ENCODE data around the gene DENND2A.
A peak's percentile ranks its signal among the peaks of the same experiment; 100 is the strongest.
"Not testable (repeated sequence)": the region's sequence is repeated elsewhere in the genome, so short reads cannot be mapped to it uniquely, and the experiment has no call there.

DENND2A gene

DNA sequence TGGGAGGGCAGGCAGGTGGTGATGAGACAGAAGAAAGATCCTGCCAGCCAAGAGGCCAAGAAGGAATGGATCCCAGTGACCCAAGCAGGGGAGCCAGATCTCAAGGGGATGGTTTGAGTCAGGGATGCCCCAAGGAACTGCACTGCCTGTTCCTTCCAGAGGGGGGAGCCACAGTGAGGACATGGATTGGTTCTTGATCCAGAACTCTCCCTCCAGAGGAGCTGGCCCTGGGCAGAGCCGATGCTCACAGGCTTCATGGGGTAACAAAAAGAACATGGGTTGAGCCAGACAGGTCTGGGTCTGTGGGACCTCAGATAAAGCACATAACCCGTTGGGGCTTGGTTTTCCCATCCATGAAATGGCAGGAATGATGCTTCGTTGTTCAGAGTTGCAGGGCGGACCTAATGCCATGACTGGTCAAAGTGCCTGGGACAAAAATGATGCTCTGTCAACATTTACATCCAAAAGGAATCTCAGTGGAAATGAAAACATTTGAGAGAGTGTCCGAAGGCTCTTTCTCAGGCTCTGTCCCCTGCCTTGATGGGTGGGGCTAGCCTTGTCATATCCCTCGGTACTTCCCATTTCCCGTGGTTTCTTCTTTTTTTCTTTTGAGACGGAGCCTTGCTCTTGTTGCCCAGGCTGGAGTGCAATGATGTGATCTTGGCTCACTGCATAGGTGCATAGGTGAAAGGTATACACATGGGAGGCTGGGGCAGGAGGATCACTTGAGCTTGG, 4.7 kb upstream of the DENND2A start:
- no peak for DNase-seq

GRCh38 chr7:140644761-140645160, 4.1 kb upstream of the DENND2A start:
- not testable (repeated sequence) for DNase-seq

GRCh38 chr7:140643416-140643815, 2.8 kb upstream of the DENND2A start:
- no peak for DNase-seq

DNA sequence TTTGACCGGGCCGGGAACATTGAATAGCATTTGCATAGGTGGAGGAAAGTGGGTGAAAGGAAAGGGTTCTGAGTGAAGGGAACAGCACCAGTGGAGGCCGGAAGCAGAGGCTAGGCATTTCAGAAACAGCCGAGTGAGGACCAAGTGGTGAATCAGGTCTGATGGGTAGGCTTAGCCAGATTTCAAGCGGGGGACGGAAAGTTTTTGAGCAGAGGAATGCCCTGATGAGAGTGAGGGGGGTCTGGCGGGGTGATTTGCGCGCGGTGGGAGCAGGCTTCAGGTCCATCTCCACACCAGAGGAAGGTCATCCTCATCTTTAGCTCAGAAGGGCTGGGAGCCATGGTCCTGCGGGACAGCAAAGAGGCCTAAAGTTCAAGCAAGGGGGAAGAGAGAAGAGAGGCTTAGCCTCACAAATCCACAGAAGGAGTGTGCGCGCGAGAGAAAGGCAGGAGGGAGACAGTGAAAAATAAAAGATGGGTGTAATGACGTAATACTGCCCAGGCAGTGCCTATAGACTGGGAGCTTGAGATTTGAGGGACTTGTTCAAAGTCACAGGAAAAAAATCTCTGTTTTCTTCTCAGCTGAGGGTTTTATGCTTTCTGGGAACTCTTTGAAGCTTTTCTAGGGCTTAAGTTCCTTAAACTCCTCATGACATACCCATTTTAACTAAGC, 1.0 kb upstream of the DENND2A start:
- DNase-seq, result no peak

- DNase-seq, result peak; percentile 23
These were observed 464 bp downstream of the DENND2A start for GRCh38 chr7:140640060-140640637.

DNA sequence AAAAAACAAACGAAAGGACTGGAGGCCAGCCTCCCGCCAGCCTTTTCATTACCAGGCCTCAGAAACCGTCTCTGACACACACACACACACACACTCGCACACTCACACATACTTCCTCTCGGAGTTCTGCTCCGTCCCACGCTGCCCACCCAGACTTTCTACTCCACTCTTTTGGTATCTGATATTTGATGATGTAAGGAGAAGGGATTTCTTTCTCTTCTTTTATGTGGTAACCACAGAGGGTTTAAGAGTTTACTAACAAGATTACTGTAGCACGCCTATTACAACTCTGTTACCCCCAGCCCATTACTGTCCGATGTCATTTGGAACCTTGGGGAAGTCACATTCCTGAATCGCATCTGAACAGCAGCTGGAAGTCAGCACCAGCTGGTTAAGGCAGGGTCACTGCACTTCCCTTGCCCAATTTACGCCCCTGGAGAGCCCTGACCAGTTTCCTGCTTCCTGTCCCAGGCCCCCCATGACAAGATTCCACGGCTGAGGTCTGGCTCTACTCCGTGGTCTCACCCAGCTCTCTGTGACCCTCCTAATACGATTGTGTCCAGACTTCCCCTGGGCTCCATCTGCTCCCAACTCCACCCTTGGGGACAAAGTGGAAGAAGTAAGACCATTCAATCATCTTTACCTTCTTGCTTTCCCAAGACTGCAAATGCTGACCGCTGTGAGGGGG, 1.1 kb downstream of the DENND2A start:
- DNase-seq, result no peak

GRCh38 chr7:140638173-140638791, 2.3 kb downstream of the DENND2A start:
- DNase-seq, result no peak

GRCh38 chr7:140637400-140637799, 3.2 kb downstream of the DENND2A start:
- no peak for DNase-seq

DNA sequence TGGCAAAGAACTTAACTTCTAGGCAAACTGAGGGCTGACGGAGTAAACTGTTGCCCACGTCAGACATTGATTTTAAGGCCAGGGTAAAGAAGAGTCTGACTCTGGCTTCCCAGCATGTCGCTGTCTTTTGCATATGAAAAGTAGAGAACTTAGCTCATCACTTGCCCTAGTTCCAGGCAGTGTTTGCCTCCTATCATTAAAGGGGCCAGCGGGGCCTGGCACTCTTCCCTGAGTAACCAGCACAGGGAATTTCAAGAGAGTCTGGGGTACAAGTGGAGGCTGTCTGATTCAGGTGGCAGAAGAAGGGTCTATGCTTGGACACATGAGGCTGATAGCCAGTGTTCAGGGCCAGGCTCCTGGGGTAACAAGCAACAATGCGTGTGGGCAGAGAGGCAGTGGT, 4.8 kb downstream of the DENND2A start:
- DNase-seq, result no peak

DNA sequence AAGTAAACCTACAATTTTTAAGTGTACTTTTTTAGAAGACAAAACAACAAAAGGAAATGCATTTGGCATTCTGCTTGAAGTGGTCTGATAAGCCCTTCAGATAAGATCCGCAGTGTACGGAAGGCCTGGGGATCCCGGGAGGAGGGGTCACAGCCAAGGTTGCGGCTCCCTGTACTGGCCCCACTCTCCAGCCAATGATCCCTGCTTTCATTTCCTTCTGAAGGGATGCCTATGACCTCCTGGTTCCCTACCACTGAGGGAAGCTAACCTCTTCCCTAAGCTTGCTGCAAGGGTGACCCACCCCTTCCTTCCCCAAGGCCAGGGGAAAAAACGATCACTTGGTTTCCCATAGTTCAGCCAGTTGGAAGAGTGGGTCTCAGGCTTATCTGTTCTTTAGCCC, 5.3 kb downstream of the DENND2A start:
- no peak for DNase-seq

DNA sequence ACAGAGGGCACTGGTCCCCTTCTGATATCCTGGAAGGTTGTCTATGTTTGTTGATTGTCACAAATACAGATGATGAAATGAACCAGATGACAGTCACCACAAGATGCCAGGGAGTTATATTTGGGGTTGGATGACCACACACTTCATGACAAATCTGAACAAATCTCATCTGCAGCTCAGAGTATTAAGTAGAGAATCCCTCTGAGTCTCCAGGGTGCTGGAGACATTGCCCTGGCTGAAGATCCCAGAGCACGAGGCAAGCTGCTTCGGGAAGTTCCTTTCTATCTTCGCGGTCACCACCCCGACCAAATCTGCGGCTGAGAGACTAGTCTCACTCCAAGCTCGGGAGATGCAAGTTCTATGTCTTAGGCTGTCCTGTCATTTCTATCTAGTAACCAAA, 9.0 kb downstream of the DENND2A start:
- no peak for DNase-seq

DNA sequence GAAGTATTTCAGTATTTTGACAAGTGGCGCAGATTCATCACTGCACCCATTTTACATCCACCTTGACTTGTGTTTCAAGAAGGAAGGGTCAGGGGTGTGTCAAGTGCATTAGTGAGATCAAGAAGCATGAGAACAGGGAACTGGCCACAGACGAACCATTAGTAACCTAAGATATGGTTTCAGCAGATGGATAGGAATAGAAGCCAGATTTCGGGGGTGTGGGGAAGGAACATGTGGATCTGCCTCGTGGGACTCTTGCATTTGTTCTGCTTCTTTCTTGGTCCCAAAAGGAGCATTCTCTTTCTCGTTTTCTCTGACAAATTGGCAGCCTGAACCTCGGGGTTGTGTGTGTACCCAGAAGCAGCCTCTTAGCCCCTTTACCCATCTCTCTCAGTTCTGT, 9.6 kb downstream of the DENND2A start:
- no peak for DNase-seq

GRCh38 chr7:140625908-140626868, 14.4 kb downstream of the DENND2A start:
- DNase-seq, result no peak

GRCh38 chr7:140625192-140625558, 15.4 kb downstream of the DENND2A start:
- DNase-seq, result not testable (repeated sequence)

- peak; percentile 23 for DNase-seq
These were observed 16.0 kb downstream of the DENND2A start for GRCh38 chr7:140624392-140625191.

- DNase-seq, result no peak
These were observed 16.6 kb downstream of the DENND2A start for GRCh38 chr7:140623980-140624379.

DNA sequence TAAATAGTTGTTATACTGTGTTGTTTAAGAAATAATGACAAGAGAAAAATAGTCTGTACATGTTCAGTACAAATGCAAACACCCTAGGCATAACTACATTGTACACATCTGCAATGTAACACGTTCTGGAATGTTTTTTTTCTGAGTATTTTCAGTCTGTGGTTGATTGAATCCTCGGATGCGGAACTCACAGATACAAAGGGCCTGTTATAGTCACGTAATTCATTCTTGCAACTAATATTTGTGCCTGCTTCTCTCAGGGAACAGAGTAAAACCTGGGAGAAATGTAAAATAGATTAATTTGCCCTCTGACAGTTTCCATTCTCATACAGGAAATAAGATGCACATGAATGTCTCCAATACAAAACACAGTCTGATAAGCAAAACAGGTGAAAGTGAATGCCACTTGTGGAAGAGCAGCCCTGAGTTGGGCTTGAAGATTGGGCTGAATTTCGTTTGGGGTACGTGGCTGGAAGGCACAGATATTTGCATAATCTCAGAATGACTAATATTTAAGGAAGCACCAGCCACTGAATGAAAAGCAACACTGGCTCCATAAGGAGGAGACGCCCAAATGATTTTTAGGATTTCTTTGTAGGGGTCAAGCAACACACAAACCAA, 19.1 kb downstream of the DENND2A start:
- DNase-seq, result peak; percentile 13

DNA sequence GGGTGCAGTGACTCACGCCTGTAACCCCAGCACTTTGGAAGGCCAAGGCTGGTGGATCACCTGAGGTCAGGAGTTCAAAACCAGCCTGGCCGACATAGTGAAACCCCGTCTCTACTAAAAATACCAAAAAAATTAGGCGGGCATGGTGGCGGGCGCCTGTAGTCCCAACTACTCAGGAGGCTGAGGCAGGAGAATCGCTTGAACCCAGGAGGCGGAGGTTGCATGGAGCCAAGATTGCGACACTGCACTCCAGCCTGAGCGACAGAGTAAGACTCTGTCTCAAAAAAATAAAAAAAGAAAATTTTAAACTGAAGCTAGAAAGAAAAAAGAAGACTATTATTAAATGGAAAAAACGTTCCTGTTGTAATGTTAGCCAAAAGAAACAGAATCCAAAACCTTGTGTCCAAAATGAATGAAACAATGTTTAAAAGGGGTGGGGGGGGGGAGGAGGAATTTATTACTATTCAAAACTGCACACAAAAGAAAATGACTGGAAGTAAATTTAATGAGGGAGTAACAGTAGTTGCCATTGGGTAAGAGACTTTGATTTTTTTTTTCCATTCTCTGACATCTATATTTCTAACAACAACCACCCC, 20.6 kb downstream of the DENND2A start:
- DNase-seq, result not testable (repeated sequence)

GRCh38 chr7:140619176-140619575, 21.4 kb downstream of the DENND2A start:
- DNase-seq, result no peak

GRCh38 chr7:140618306-140618705, 22.3 kb downstream of the DENND2A start:
- DNase-seq, result no peak
